Measurements from ENCODE around the gene TLNRD1. TPM values are rescaled to one million over a fixed set of nuclear protein-coding genes. Genes with fewer than 3 reads are reported as not detected.

The TLNRD1 gene
- total RNA-seq, 1 donor = 21.3 TPM

DNA sequence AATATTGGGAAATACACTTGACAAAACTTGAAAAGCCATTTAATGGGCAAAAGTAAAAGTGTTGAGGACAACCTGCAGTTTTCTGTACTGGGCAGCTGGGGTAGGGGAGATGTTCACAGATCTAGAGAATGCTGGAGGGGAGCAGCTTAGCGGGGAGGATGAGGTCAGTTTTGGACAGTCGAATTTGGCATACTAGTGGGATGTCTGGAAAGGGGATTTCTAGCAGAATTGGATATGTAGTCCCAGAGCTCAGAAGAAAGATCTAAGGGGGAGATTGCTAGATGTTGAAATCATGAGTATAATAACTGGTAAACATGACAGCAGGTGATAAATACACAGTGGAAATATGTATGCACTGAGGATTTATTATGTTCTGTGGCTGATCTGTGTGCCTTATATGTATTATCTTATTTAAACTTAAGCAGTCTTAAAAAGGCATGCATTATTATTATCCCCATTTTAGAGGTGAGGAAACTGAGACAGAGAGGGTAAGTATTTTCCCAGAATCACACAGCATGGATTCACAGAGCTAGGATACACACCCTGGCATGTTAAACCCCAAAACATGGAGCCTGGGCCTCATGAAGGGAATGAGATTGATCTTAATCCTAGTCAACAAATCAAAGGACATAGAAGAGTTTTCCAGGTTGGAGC is 42.7 kb downstream of the TLNRD1 start:
- H3K4me3 ChIP-seq (ENCODE audit: low read length) = no peak overlapping the region
- H3K9me3 ChIP-seq (ENCODE audit: low read depth, low read length) = no peaks in the 10 kb centered on the region
- peaks cover 6% of the 10 kb centered on the region for H3K4me1 ChIP-seq (ENCODE audit: insufficient read depth, low read length)
- H3K27me3 ChIP-seq (ENCODE audit: insufficient read depth, low read length) = no peaks in the 10 kb centered on the region

DNA sequence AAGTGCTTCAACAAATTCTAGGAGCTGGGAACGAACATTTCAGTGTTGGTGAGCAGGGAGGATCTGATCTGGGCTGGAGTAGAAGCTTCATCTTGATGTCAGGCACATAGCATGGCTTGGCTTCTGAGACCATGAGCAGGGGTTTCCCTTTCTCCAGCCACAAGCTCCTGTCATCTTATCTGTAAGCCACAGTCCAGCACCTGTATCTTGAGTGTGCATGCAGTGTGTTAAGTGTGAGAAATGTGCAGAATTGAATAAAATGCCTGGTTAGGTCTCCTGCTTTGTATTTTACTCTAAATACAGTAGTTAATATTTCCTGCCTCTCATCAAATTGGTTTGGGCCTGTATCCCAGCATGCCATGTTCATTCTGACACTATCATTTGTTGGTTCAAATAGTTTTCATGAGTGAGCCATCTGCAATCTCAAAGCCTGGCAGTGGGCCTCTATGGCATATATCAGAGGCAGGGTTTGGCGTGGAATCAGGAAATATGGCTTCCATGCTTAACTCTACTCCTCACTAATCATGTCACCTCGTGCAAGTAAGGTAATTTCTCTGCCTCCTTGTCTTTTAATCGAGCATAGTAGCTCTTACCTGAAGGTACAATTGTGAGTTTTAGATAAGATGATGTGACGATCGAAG is 43.3 kb downstream of the TLNRD1 start:
- Histone ChIP-seq H3K4me3 (ENCODE audit: low read length) (no peak overlapping the region), H3K9me3 (ENCODE audit: low read depth, low read length) (no peaks in the 10 kb centered on the region), H3K27me3 (ENCODE audit: insufficient read depth, low read length) (no peaks in the 10 kb centered on the region), H3K4me1 (ENCODE audit: insufficient read depth, low read length) (peaks cover 5% of the 10 kb centered on the region)

DNA sequence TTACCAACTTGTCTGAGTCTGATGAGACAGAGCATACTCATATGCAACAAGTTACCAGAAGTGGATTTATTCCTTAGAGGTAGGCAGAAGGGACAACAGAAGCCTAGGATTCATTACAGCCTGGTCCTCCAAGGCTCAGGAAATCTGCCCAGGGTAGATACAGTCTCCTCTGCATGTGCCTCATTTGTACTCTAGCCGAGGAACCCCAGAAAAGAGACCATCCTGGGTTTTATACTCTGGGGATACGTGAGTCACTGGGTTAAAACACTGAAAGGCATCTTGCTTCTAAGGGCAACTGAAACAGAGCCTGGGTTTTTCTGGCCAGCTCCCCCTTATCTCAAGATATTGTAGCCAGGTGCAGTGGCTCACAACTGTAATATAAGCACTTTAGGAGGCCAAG is 45.6 kb downstream of the TLNRD1 start:
- Histone ChIP-seq H3K4me1 (ENCODE audit: insufficient read depth, low read length) (no peaks in the 10 kb centered on the region), H3K27me3 (ENCODE audit: insufficient read depth, low read length) (no peaks in the 10 kb centered on the region), H3K9me3 (ENCODE audit: low read depth, low read length) (no peaks in the 10 kb centered on the region), H3K4me3 (ENCODE audit: low read length) (no peak overlapping the region)

DNA sequence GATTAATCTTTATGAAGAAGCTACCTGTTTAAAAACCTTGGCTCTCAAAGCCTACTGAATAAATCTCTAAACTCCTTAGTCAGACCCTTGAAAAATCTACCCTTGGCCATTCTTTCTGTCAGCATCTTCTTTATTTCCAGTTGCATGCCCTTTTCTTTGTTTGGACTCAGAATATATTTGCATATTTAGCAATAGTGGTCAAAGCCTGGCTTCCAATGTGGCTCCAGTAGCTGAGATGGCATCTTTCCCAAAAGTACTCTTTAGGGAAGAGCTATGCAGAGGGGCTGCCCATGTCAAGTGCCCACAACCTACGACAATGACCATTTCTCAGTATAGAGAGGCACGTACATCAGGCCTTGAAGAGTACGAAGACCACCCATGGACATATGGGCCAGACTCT is 47.2 kb downstream of the TLNRD1 start:
- Histone ChIP-seq H3K4me3 (ENCODE audit: low read length) (no peak overlapping the region), H3K27me3 (ENCODE audit: insufficient read depth, low read length) (no peaks in the 10 kb centered on the region), H3K4me1 (ENCODE audit: insufficient read depth, low read length) (peaks cover 5% of the 10 kb centered on the region), H3K9me3 (ENCODE audit: low read depth, low read length) (no peaks in the 10 kb centered on the region)

DNA sequence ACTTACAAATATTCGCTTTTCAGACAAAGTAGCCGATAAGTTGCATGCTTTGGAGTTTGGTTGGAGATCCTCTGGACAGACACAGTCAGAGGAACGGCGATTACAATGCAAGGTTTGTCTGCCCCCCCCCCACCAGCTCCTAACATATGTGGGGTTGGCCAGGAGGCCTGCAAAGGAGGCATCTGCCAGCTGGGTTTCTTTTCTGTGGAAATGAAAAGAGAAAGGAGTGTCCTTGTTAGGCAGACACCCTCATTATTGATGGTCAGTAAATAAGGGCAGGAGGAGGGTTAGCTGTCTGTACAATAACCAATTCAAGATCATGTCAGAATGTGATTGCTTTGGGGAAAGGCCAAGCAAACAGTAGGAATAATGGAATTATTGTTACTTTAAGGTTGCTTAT is 49.1 kb downstream of the TLNRD1 start:
- peaks cover 5% of the 10 kb centered on the region for H3K4me1 ChIP-seq (ENCODE audit: insufficient read depth, low read length)
- H3K9me3 ChIP-seq (ENCODE audit: low read depth, low read length) = no peaks in the 10 kb centered on the region
- no peaks in the 10 kb centered on the region for H3K27me3 ChIP-seq (ENCODE audit: insufficient read depth, low read length)
- H3K4me3 ChIP-seq (ENCODE audit: low read length) = no peak overlapping the region

DNA sequence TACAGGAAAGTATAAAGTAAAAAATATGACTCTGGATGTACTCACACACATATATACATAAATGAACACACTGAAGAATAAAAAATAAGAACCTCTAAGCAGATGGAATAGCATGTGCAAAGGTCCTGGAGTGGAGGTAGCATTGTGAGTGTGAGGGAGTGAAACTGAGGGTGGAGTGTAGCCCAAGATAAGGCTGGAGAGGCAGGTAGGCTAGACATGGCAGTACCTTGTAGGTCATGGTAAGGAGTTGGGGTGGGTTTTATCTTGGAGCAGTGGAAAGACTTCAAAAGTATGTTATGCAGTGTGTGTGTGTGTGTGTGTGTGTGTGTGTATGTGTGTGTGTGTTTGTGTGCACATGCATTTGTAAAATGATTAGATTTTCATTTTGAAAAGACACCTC is 49.5 kb downstream of the TLNRD1 start:
- no peak overlapping the region for H3K4me3 ChIP-seq (ENCODE audit: low read length)
- no peaks in the 10 kb centered on the region for H3K27me3 ChIP-seq (ENCODE audit: insufficient read depth, low read length)
- peaks cover 5% of the 10 kb centered on the region for H3K4me1 ChIP-seq (ENCODE audit: insufficient read depth, low read length)
- no peaks in the 10 kb centered on the region for H3K9me3 ChIP-seq (ENCODE audit: low read depth, low read length)

DNA sequence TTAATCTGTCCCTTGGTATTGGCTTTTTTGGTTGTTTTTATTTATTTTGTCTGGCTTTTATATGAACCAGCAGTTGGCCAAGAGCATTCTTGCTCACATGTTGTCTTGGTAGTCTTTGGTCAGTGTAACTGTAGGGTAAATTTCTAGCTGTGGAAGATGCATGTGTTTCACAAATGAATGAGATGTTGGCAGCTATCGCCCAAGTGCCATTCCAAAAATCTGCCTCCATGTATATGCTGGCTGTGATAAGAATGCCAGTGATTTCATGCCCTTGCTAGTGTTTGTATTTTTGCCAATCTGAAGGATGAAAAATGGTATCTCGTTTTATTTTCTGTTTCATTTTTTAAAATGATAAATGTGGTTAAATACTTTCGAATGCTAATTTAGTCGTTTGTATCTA is 50.1 kb downstream of the TLNRD1 start:
- Histone ChIP-seq H3K4me1 (ENCODE audit: insufficient read depth, low read length) (peaks cover 5% of the 10 kb centered on the region), H3K27me3 (ENCODE audit: insufficient read depth, low read length) (no peaks in the 10 kb centered on the region), H3K4me3 (ENCODE audit: low read length) (no peak overlapping the region), H3K9me3 (ENCODE audit: low read depth, low read length) (no peaks in the 10 kb centered on the region)

DNA sequence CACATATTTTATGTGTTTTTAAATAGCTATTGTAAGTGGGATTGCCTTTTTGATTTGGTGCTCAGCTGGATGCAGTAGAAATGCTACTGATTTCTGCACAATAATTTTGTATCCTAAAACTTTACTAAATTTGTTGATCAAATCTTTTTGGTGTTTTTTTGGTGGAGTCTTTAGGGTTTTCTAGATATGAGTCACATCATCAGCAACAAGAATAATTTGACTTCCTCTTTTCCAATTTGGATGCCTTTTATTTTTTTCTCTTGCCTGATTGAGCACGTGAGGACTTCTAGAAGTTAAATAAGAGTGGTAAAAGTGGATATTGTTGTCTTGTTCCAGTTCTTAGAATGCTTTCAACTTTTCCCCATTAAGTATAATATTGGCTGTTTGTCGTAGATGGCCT is 51.3 kb downstream of the TLNRD1 start:
- Histone ChIP-seq H3K9me3 (ENCODE audit: low read depth, low read length) (no peaks in the 10 kb centered on the region), H3K4me1 (ENCODE audit: insufficient read depth, low read length) (peaks cover 16% of the 10 kb centered on the region), H3K4me3 (ENCODE audit: low read length) (no peak overlapping the region), H3K27me3 (ENCODE audit: insufficient read depth, low read length) (no peaks in the 10 kb centered on the region)

DNA sequence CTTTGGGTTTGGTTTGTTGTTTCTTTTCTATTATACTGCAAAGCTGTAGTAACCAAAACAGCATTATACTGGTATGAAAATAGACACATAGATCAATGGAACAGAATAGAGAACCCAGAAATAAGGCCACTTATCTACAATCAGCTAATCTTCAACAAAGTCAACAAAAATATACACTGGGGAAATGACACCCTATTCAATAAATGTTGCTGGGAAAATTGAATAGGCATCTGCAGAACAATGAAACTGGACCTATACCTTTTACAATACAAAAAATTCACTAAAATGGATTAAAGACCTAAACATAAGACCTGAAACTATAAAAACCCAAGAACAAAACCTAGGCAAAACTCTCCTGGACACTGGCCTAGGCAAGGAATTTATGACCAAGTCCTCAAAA is 52.9 kb downstream of the TLNRD1 start:
- Histone ChIP-seq H3K9me3 (ENCODE audit: low read depth, low read length) (no peaks in the 10 kb centered on the region), H3K27me3 (ENCODE audit: insufficient read depth, low read length) (peaks cover 2% of the 10 kb centered on the region), H3K4me3 (ENCODE audit: low read length) (no peak overlapping the region), H3K4me1 (ENCODE audit: insufficient read depth, low read length) (peaks cover 16% of the 10 kb centered on the region)

DNA sequence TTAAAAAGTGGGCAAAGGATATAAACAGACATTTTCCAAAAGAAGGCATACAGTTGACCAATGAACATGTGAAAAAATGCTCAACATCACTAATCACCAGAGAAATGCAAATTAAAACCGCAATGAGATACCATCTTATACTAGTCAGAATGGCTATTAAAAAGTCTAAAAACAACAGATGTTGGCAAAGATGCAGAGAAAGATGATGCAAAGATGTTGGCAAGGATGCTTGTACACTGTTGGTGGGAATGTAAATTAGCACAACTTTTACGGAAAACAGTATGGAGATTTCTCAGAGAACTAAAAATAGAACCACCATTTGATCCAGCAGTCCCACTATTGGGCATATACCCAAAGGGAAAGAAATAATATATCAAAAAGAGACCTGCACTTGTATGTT is 53.5 kb downstream of the TLNRD1 start:
- H3K27me3 ChIP-seq (ENCODE audit: insufficient read depth, low read length) = peaks cover 2% of the 10 kb centered on the region
- H3K9me3 ChIP-seq (ENCODE audit: low read depth, low read length) = no peaks in the 10 kb centered on the region
- H3K4me3 ChIP-seq (ENCODE audit: low read length) = no peak overlapping the region
- H3K4me1 ChIP-seq (ENCODE audit: insufficient read depth, low read length) = peaks cover 16% of the 10 kb centered on the region

Other genes starting within 250 kb of the TLNRD1 start
- gene CEMIP, start 221.6 kb upstream of the TLNRD1 start, total RNA-seq = 0.21 TPM
- 8.6 TPM for gene MESD, start 11.1 kb upstream of the TLNRD1 start, total RNA-seq
- gene CFAP161, start 133.3 kb downstream of the TLNRD1 start, total RNA-seq = 3.7 TPM
- gene IL16, start 196.0 kb downstream of the TLNRD1 start, total RNA-seq = 89.8 TPM